Esophagus muscularis mucosa (tissue), 4 donors: ENCODE data around the gene VPS29. TPM values are rescaled to one million over a fixed set of nuclear protein-coding genes. Genes with fewer than 3 reads are reported as not detected.
"Not testable (repeated sequence)": the region's sequence is repeated elsewhere in the genome, so short reads cannot be mapped to it uniquely, and the experiment has no call there.

Experiments
- DNase-seq: peaks from one replicate; pipeline ENCODE4 v3.0.0-alpha.2; 2017; ENCODE audit errors: extremely low spot score
- H3K27ac ChIP-seq, 4 donors: fragments of 200-600 bp; sonication (generic); replicated peaks in 1 of 4; 1 replicate in 3 of 4; 2 replicates in 1 of 4; pipeline ENCODE4 v1.5.1; 2016 to 2019; ENCODE audit warnings: mild to moderate bottlenecking in 1 of 4
- H3K27me3 ChIP-seq, 4 donors: fragments of 200-600 bp; sonication (generic); one replicate each; pipeline versions ENCODE4 v1.5.1 to v1.6.0; 2016 to 2019
- H3K36me3 ChIP-seq, 4 donors: fragments of 200-600 bp; sonication (generic); one replicate each; pipeline ENCODE4 v1.5.1; 2016 to 2019
- H3K4me1 ChIP-seq, 4 donors: fragments of 200-600 bp; sonication (generic); one replicate each; pipeline ENCODE4 v1.5.1; 2016 to 2019
- H3K4me3 ChIP-seq, 4 donors: fragments of 200-600 bp; sonication (generic); 1 replicate in 2 of 4; 2 replicates in 2 of 4; pipeline ENCODE4 v1.5.1; 2016 to 2019; ENCODE audit warnings: mild to moderate bottlenecking in 4 of 4, moderate library complexity in 1 of 4
- H3K9me3 ChIP-seq, 4 donors: fragments of 200-600 bp; sonication (generic); 1 replicate in 3 of 4; 2 replicates in 1 of 4; pipeline ENCODE4 v1.5.1; 2016 to 2019
- EP300 ChIP-seq: sonication (generic); formaldehyde crosslinking; IDR thresholded peaks from one replicate; pipeline ENCODE4 v1.6.1; 2017; ENCODE audit warnings: antibody characterized with exemption
- POLR2A ChIP-seq: fragments of 450-650 bp; IDR thresholded peaks from one replicate; pipeline ENCODE4 v1.6.1; 2017; ENCODE audit warnings: antibody characterized with exemption, moderate library complexity, mild to moderate bottlenecking, low read depth
- POLR2AphosphoS5 ChIP-seq, 2 donors: sonication (generic); formaldehyde crosslinking; IDR thresholded peaks; one replicate each; pipeline ENCODE4 v1.6.1; 2017; ENCODE audit warnings: antibody characterized with exemption in 2 of 2
- whole genome bisulfite sequencing: methylation state at CpG from one replicate; pipeline ENCODE4 v1.1.5; 2018; 5-methylcytosine and 5-hydroxymethylcytosine counted together
- intact Hi-C: fragments of 100-400 bp; cut with DNase I; formaldehyde crosslinking; loops from one replicate; pipeline ENCODE4 v1.15.1; 2023
- total RNA-seq, 4 donors: library from RNA; depleted of rRNA; stranded (reverse); fragments of >200 nt; gene quantifications; one replicate each; pipeline versions ENCODE4 v1.1.0 to v1.2.1, GENCODE V29; 2016
- TF ChIP-seq, protein P1 (sequence below), 3 experiments: fragments of 200-600 bp in 2 of 3; fragments of 450-650 bp in 1 of 3; sonication (generic) in 2 of 3; IDR thresholded peaks; one replicate each; pipeline ENCODE4 v1.5.1; 2017 to 2019; ENCODE audit warnings: antibody characterized with exemption in 3 of 3, mild to moderate bottlenecking in 2 of 3, moderate library complexity in 1 of 3

The VPS29 gene
- total RNA-seq, 4 donors from 2014 or later, result 126 to 166 (median 156) TPM

DNA sequence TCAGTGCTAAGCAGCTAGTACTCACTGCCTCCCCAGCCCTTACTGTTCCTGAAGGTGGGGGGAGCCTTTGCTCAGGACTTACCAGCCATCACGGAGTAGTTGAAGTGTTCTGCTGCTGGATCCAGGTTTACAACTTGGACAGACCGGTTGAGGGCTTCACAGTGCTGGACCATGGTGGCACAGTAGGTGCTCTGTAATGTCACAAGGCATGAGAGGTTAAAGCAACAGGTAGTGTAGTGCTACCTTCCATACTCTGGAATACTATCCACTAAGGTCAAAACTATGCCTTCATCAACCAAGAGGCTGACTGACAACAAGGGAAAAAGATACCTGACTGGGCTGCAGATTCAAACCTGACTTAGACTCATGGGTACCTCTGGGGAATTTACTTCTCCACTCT, 36.9 kb downstream of the VPS29 start:
- Histone ChIP-seq H3K4me3 (no peak overlapping the region), H3K9me3 (no peaks in the 10 kb centered on the region), H3K27me3 (no peaks in the 10 kb centered on the region), H3K27ac (no peak overlapping the region), H3K4me1 (peaks cover 16 to 35% (median 27%) of the 10 kb centered on the region in 4 donors), H3K36me3 (peaks cover 7 to 53% (median 47%) of the 10 kb centered on the region in 4 donors)
- intact Hi-C loops, result loop anchor here (5.0 kb wide), 1 partner anchor 137 kb away; no protein-coding TSS in a partner anchor
- TF ChIP-seq POLR2A (no peak), POLR2AphosphoS5 (IDR thresholded peaks at IDR 0.05) (no peak), EP300 (no peak)
- TF ChIP-seq, protein P1, sequence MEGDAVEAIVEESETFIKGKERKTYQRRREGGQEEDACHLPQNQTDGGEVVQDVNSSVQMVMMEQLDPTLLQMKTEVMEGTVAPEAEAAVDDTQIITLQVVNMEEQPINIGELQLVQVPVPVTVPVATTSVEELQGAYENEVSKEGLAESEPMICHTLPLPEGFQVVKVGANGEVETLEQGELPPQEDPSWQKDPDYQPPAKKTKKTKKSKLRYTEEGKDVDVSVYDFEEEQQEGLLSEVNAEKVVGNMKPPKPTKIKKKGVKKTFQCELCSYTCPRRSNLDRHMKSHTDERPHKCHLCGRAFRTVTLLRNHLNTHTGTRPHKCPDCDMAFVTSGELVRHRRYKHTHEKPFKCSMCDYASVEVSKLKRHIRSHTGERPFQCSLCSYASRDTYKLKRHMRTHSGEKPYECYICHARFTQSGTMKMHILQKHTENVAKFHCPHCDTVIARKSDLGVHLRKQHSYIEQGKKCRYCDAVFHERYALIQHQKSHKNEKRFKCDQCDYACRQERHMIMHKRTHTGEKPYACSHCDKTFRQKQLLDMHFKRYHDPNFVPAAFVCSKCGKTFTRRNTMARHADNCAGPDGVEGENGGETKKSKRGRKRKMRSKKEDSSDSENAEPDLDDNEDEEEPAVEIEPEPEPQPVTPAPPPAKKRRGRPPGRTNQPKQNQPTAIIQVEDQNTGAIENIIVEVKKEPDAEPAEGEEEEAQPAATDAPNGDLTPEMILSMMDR (IDR thresholded peaks at IDR 0.05), result no peak
- WGBS, result 80% methylated on average over 1 of the region's 2 CpGs
- no peak for DNase-seq

DNA sequence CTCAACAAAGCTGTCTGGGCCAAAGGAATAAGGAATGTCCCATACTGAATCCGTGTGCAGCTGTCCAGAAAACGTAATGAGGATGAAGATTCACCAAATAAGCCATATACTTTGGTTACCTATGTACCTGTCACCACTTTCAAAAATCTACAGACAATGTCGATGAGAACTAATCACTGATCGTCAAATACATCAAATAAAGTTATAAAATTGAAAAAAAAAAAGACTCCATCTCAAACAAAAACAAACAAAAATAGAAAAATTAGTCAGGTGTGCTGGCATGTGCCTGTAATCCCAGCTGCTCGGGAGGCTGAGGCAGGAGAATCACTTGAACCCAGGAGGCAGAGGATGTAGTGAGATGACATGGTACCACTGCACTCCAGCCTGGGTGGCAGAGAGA, 40.7 kb downstream of the VPS29 start:
- H3K4me3 ChIP-seq, H3K4me1 ChIP-seq, H3K27me3 ChIP-seq, DNase-seq, intact Hi-C loops, H3K9me3 ChIP-seq, H3K27ac ChIP-seq: not testable (repeated sequence)
- peaks cover 19 to 92% (median 75%) of the 10 kb centered on the region in 4 donors for H3K36me3 ChIP-seq
- WGBS, result 88% methylated on average over 5 of the region's 5 CpGs

DNA sequence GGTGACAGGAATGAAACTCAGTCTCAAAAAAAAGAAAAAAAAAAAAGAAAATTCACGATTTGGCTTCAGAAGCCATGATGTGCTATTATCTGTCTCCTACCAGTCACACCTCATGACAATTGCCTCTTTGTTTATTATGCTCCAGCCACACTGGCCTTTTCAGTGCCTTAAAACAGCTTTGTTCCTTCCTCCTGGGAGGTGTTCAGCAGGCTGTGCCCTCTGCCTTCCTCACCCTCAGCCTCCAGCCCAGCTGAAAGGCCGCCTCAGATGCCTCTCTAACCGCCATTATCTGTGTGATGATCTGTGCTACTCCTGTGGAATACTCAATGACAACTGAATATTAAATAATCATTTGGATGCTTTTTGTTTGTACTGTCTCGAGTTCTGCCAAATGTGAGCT, 43.2 kb downstream of the VPS29 start:
- Histone ChIP-seq H3K9me3 (no peaks in the 10 kb centered on the region), H3K27me3 (no peaks in the 10 kb centered on the region), H3K27ac (no peak overlapping the region), H3K4me3 (no peak overlapping the region), H3K4me1 (no peaks in the 10 kb centered on the region), H3K36me3 (peaks cover 20 to 100% (median 79%) of the 10 kb centered on the region in 4 donors)
- intact Hi-C loops, result loop anchor here (10.0 kb wide), 3 partner anchors 236 to 426 kb away; no protein-coding TSS in a partner anchor
- WGBS, result 94% methylated on average over 4 of the region's 4 CpGs
- TF ChIP-seq, protein P1 (IDR thresholded peaks at IDR 0.05), result no peak
- TF ChIP-seq EP300, result no peak
- TF ChIP-seq POLR2A, result no peak
- TF ChIP-seq POLR2AphosphoS5 (IDR thresholded peaks at IDR 0.05), result no peak
- DNase-seq, result no peak

DNA sequence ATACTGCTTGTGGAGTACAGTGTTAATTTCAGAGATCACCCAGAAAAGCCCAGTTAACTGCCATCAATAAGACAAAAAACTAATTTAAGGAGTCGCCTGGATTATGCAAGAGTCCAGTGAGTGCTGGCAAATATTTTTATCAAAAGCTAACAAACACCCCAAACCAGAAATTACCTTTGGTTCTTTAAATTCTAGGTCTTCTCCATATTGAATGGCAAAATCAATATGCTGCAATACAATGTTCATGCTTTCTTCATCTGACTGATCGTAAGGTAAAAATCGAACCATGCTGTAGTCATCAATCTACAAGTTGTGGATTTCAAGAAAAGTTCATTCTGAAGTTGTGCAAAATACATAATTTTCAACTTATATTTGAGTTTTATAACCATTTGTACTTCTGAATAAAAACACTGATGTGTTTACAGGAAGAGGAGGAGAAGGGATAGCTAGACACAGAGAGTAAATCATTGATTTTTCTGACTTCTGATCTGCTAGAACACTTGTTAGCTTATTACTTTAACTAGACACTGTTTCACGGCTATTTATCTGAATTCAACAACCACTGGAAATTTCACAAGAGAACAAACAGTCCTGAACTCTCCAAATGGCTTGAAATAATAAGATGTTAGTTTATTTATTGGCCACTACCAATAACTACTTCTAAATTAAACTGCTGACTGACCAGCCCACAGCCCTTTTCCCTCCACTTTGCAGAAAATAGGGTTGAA, 48.2 kb downstream of the VPS29 start:
- TF ChIP-seq POLR2AphosphoS5 (IDR thresholded peaks at IDR 0.05) (no peak), POLR2A (no peak), EP300 (no peak)
- TF ChIP-seq, protein P1 (IDR thresholded peaks at IDR 0.05), result no peak
- no peaks in the 10 kb centered on the region for H3K27me3 ChIP-seq
- DNase-seq, result no peak
- intact Hi-C loops, result loop anchor here (5.0 to 10.0 kb wide), 4 partner anchors 159 to 431 kb away; partner anchors contain the start of gene TCTN1
- peaks cover 26 to 69% (median 45%) of the 10 kb centered on the region in 4 donors for H3K36me3 ChIP-seq
- peaks cover 7 to 14% (median 12%) of the 10 kb centered on the region in 4 donors for H3K4me1 ChIP-seq
- WGBS, result 89% methylated on average over 4 of the region's 4 CpGs
- H3K4me3 ChIP-seq, result no peak overlapping the region
- H3K9me3 ChIP-seq, result no peaks in the 10 kb centered on the region
- no peak overlapping the region for H3K27ac ChIP-seq

DNA sequence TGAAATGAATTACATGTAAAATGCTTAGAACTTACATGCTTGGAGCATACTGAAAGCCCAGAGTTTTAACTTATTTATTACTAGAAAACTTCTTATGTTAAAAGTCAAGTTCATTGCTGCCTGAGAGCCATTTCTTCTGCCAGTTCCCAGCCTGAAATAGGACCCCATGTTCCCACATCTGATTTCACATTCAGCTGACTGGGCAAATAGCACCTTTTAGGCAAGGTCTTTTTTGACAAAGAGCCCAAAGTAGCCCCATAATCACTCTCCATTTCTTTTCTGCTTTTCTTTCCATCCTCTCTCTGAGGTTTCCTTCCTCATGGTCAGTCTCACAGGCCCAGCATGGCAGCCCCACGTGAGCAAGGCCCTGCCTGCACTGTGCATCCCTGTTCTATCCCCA, 50.6 kb downstream of the VPS29 start:
- peaks cover 16 to 31% (median 28%) of the 10 kb centered on the region in 4 donors for H3K4me1 ChIP-seq
- H3K27me3 ChIP-seq, result no peaks in the 10 kb centered on the region
- H3K27ac ChIP-seq, result peak overlapping the region in 3 of 4 donors; percentile 80 to 98 (median 92)
- no peak for DNase-seq
- no peaks in the 10 kb centered on the region for H3K9me3 ChIP-seq
- WGBS, result 81% methylated on average over 1 of the region's 1 CpG
- peaks cover 14 to 45% (median 30%) of the 10 kb centered on the region in 4 donors for H3K36me3 ChIP-seq
- intact Hi-C loops, result loop anchor here (5.0 to 10.0 kb wide), 4 partner anchors 161 to 434 kb away; partner anchors contain the start of gene TCTN1
- H3K4me3 ChIP-seq, result no peak overlapping the region
- TF ChIP-seq POLR2A (no peak), POLR2AphosphoS5 (IDR thresholded peaks at IDR 0.05) (no peak), EP300 (no peak)
- TF ChIP-seq, protein P1 (IDR thresholded peaks at IDR 0.05), result no peak
